Colonic mucosa (tissue), 4 donors: ENCODE results near the gene COL21A1. TPM values are rescaled to one million over a fixed set of nuclear protein-coding genes. Genes with fewer than 3 reads are reported as not detected.

ENCODE experiments used
- DNase-seq: peaks from one replicate; pipeline ENCODE4 v3.0.0-alpha.2; 2020
- H3K27ac ChIP-seq: fragments of 200-600 bp; one replicate; pipeline ENCODE4 v1.8.0; 2021
- H3K27me3 ChIP-seq: fragments of 200-600 bp; one replicate; pipeline ENCODE4 v1.8.0; 2021
- H3K36me3 ChIP-seq: fragments of 200-600 bp; one replicate; pipeline ENCODE4 v1.8.0; 2021
- H3K4me1 ChIP-seq: fragments of 200-600 bp; one replicate; pipeline ENCODE4 v1.8.0; 2021; ENCODE audit warnings: mild to moderate bottlenecking
- H3K4me3 ChIP-seq: fragments of 200-600 bp; one replicate; pipeline ENCODE4 v1.8.0; 2021
- H3K9ac ChIP-seq, 2 donors: one replicate each; pipeline ENCODE4 v1.7.0; 2013; ENCODE audit warnings: control low read depth in 2 of 2, low read depth in 2 of 2, low read length in 2 of 2
- H3K9me3 ChIP-seq: fragments of 200-600 bp; one replicate; pipeline ENCODE4 v1.8.0; 2021
- intact Hi-C: fragments of 100-400 bp; cut with DNase I; formaldehyde crosslinking; loops from one replicate; pipeline ENCODE4 v1.14.1; 2022
- total RNA-seq, 2 donors: library from RNA; stranded (reverse); fragmentation: NEBNext Ultra II Directional in 1 of 2; extraction: Animal tissue kit (Norgen Biotek cat#: 25700) in 1 of 2; gene quantifications; one replicate each; pipeline ENCODE4 v1.2.1, GENCODE V29; 2021
- TF ChIP-seq, protein P1 (sequence below): fragments of 200-600 bp; IDR thresholded peaks from one replicate; pipeline ENCODE4 v1.8.0; 2022; ENCODE audit warnings: antibody characterized with exemption, mild to moderate bottlenecking
- donor health status: healthy.
- donor health status: DM: no; HTN: no; CAD: no.
- donor health status: DM: no; HTN: no; CAD: no.

The COL21A1 gene
- total RNA-seq, 2 donors from 2014 or later = 0.79 to 1.9 TPM

GRCh38 chr6:56073315-56073714, 174.1 kb downstream of the COL21A1 start:
- no peak overlapping the region for H3K9ac ChIP-seq
- H3K27ac ChIP-seq = no peak overlapping the region
- TF ChIP-seq, protein P1, sequence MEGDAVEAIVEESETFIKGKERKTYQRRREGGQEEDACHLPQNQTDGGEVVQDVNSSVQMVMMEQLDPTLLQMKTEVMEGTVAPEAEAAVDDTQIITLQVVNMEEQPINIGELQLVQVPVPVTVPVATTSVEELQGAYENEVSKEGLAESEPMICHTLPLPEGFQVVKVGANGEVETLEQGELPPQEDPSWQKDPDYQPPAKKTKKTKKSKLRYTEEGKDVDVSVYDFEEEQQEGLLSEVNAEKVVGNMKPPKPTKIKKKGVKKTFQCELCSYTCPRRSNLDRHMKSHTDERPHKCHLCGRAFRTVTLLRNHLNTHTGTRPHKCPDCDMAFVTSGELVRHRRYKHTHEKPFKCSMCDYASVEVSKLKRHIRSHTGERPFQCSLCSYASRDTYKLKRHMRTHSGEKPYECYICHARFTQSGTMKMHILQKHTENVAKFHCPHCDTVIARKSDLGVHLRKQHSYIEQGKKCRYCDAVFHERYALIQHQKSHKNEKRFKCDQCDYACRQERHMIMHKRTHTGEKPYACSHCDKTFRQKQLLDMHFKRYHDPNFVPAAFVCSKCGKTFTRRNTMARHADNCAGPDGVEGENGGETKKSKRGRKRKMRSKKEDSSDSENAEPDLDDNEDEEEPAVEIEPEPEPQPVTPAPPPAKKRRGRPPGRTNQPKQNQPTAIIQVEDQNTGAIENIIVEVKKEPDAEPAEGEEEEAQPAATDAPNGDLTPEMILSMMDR = no peak
- no peak for DNase-seq
- no peaks in the 10 kb centered on the region for H3K9me3 ChIP-seq
- no peaks in the 10 kb centered on the region for H3K4me1 ChIP-seq
- H3K4me3 ChIP-seq = no peak overlapping the region
- intact Hi-C loops = no loop called here
- H3K27me3 ChIP-seq = no peaks in the 10 kb centered on the region
- H3K36me3 ChIP-seq = no peaks in the 10 kb centered on the region

- H3K36me3 ChIP-seq = no peaks in the 10 kb centered on the region
- H3K9me3 ChIP-seq = no peaks in the 10 kb centered on the region
- H3K27me3 ChIP-seq = no peaks in the 10 kb centered on the region
- intact Hi-C loops = no loop called here
- no peak for DNase-seq
- no peak overlapping the region for H3K9ac ChIP-seq
- no peaks in the 10 kb centered on the region for H3K4me1 ChIP-seq
- no peak overlapping the region for H3K4me3 ChIP-seq
- TF ChIP-seq, protein P1 = no peak
- H3K27ac ChIP-seq = no peak overlapping the region
Measured at GRCh38 chr6:56072856-56073255, 174.5 kb downstream of the COL21A1 start.

GRCh38 chr6:56065408-56065807, 182.0 kb downstream of the COL21A1 start:
- no peaks in the 10 kb centered on the region for H3K27me3 ChIP-seq
- no peaks in the 10 kb centered on the region for H3K9me3 ChIP-seq
- H3K9ac ChIP-seq = no peak overlapping the region
- TF ChIP-seq, protein P1 = no peak
- H3K27ac ChIP-seq = no peak overlapping the region
- H3K36me3 ChIP-seq = no peaks in the 10 kb centered on the region
- no peak overlapping the region for H3K4me3 ChIP-seq
- intact Hi-C loops = no loop called here
- no peaks in the 10 kb centered on the region for H3K4me1 ChIP-seq
- no peak for DNase-seq

DNA sequence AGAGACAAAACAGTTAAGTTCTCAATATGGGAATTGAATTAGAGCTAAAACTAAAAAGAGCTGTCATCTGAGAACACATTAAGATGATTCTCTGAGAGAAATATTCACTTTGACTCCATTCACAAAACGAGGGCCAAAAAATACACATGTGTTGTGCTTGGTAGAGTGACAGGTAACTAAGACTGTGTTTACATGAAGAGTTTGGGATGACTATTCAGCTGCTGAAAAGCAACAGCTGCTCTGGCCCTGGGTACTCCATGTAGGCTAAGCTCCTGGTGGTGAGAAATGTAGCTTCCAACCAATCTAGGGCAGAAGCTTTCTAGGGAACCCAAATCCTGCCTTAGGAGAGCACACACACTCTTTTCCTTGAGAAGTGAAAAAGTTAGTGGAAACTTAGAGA, 184.5 kb downstream of the COL21A1 start:
- no peak overlapping the region for H3K27ac ChIP-seq
- H3K9ac ChIP-seq = no peak overlapping the region
- H3K4me3 ChIP-seq = no peak overlapping the region
- no peaks in the 10 kb centered on the region for H3K9me3 ChIP-seq
- H3K27me3 ChIP-seq = no peaks in the 10 kb centered on the region
- DNase-seq = no peak
- H3K4me1 ChIP-seq = no peaks in the 10 kb centered on the region
- intact Hi-C loops = no loop called here
- H3K36me3 ChIP-seq = no peaks in the 10 kb centered on the region
- TF ChIP-seq, protein P1 = no peak

DNA sequence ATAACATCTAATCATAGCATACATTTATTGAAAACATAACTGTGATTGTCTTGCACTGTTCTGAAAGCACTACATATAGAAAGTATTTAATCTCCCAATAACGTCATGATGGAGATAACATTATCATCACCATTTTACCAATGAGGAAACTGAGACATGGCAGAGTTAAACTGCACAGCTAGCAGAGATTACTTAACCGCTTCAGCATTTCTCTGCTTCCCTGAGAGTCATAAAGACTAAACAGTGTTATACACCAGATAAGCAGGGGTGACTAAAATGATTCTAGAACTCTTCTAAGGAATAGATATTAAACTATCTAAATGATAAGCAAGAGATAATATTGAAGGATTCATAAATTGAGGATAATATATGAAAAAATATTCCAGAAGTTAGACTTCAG, 188.7 kb downstream of the COL21A1 start:
- Histone ChIP-seq H3K4me3 (no peak overlapping the region), H3K36me3 (no peaks in the 10 kb centered on the region), H3K9me3 (no peaks in the 10 kb centered on the region), H3K27me3 (no peaks in the 10 kb centered on the region), H3K4me1 (no peaks in the 10 kb centered on the region), H3K27ac (no peak overlapping the region), H3K9ac (no peak overlapping the region)
- intact Hi-C loops = no loop called here
- TF ChIP-seq, protein P1 = no peak
- DNase-seq = no peak
